ENCODE results near the gene TRABD2A.
"Not testable (repeated sequence)": the region's sequence is repeated elsewhere in the genome, so short reads cannot be mapped to it uniquely, and the experiment has no call there.

The TRABD2A gene

GRCh38 chr2:84880645-84881521 lies at the start of gene TRABD2A:
Gene TRABD2A, minus strand, starts transcription at chr2:84881084. Its CDS starts 45 bp downstream, at chr2:84881039.
- Histone ChIP-seq H3K4me1 (ENCODE audit: insufficient read depth, low read length) (peaks cover 20% of the 10 kb centered on the region), H3K36me3 (ENCODE audit: insufficient read depth, low read length) (no peaks in the 10 kb centered on the region), H3K9me3 (ENCODE audit: low read length) (no peaks in the 10 kb centered on the region), H3K27me3 (ENCODE audit: control insufficient read depth in 1 of 2, insufficient read depth in 2 of 2, low read length in 2 of 2) (peaks cover 23 to 24% of the 10 kb centered on the region in 2 donors), H3K4me3 (ENCODE audit: low read depth in 1 of 2, low read length in 2 of 2) (peak within 1 kb of the TSS; percentile 68 to 71), H3K9ac (ENCODE audit: low read length) (peak within 1 kb of the TSS; percentile 4), H3K27ac (ENCODE audit: low read depth, low read length) (no peak within 1 kb of the TSS)

GRCh38 chr2:84927275-84927627 lies 46.4 kb upstream of the TRABD2A start:
- Histone ChIP-seq H3K4me3 (ENCODE audit: low read depth in 1 of 2, low read length in 2 of 2) (peak overlapping the region in 1 of 2 donors; percentile 74), H3K27ac (ENCODE audit: low read depth, low read length) (no peak overlapping the region), H3K36me3 (ENCODE audit: insufficient read depth, low read length) (no peaks in the 10 kb centered on the region), H3K9ac (ENCODE audit: low read length) (no peak overlapping the region), H3K9me3 (ENCODE audit: low read length) (no peaks in the 10 kb centered on the region), H3K4me1 (ENCODE audit: insufficient read depth, low read length) (peaks cover 5% of the 10 kb centered on the region), H3K27me3 (ENCODE audit: control insufficient read depth in 1 of 2, insufficient read depth in 2 of 2, low read length in 2 of 2) (no peaks in the 10 kb centered on the region)

GRCh38 chr2:84925724-84926376 lies 45.0 kb upstream of the TRABD2A start:
- H3K9ac ChIP-seq (ENCODE audit: low read length): no peak overlapping the region

GRCh38 chr2:84925336-84925723 lies 44.4 kb upstream of the TRABD2A start:
- Histone ChIP-seq H3K4me1 (ENCODE audit: insufficient read depth, low read length) (peaks cover 8% of the 10 kb centered on the region), H3K9ac (ENCODE audit: low read length) (no peak overlapping the region), H3K9me3 (ENCODE audit: low read length) (no peaks in the 10 kb centered on the region), H3K27me3 (ENCODE audit: control insufficient read depth in 1 of 2, insufficient read depth in 2 of 2, low read length in 2 of 2) (no peaks in the 10 kb centered on the region), H3K36me3 (ENCODE audit: insufficient read depth, low read length) (no peaks in the 10 kb centered on the region), H3K27ac (ENCODE audit: low read depth, low read length) (no peak overlapping the region), H3K4me3 (ENCODE audit: low read depth in 1 of 2, low read length in 2 of 2) (peak overlapping the region in 1 of 2 donors; percentile 74)

More at GRCh38 chr2:84925724-84926376, 45.0 kb upstream of the TRABD2A start:
- Histone ChIP-seq H3K4me3 (ENCODE audit: low read depth in 1 of 2, low read length in 2 of 2) (peak overlapping the region in 1 of 2 donors; percentile 74), H3K9me3 (ENCODE audit: low read length) (no peaks in the 10 kb centered on the region), H3K4me1 (ENCODE audit: insufficient read depth, low read length) (peaks cover 5% of the 10 kb centered on the region), H3K27ac (ENCODE audit: low read depth, low read length) (no peak overlapping the region), H3K36me3 (ENCODE audit: insufficient read depth, low read length) (no peaks in the 10 kb centered on the region), H3K27me3 (ENCODE audit: control insufficient read depth in 1 of 2, insufficient read depth in 2 of 2, low read length in 2 of 2) (no peaks in the 10 kb centered on the region)

GRCh38 chr2:84924173-84925106 lies 43.6 kb upstream of the TRABD2A start:
- no peak overlapping the region for H3K9ac ChIP-seq (ENCODE audit: low read length)
- peaks cover 15% of the 10 kb centered on the region for H3K4me1 ChIP-seq (ENCODE audit: insufficient read depth, low read length)
- no peaks in the 10 kb centered on the region for H3K36me3 ChIP-seq (ENCODE audit: insufficient read depth, low read length)
- H3K9me3 ChIP-seq (ENCODE audit: low read length): no peaks in the 10 kb centered on the region
- H3K4me3 ChIP-seq (ENCODE audit: low read depth in 1 of 2, low read length in 2 of 2): no peak overlapping the region
- H3K27me3 ChIP-seq (ENCODE audit: control insufficient read depth in 1 of 2, insufficient read depth in 2 of 2, low read length in 2 of 2): no peaks in the 10 kb centered on the region
- H3K27ac ChIP-seq (ENCODE audit: low read depth, low read length): no peak overlapping the region

GRCh38 chr2:84923009-84923408 lies 42.1 kb upstream of the TRABD2A start:
- no peaks in the 10 kb centered on the region for H3K9me3 ChIP-seq (ENCODE audit: low read length)
- no peak overlapping the region for H3K27ac ChIP-seq (ENCODE audit: low read depth, low read length)
- peaks cover 15% of the 10 kb centered on the region for H3K4me1 ChIP-seq (ENCODE audit: insufficient read depth, low read length)

GRCh38 chr2:84919885-84920580 lies 39.1 kb upstream of the TRABD2A start:
- Histone ChIP-seq H3K27me3 (ENCODE audit: control insufficient read depth in 1 of 2, insufficient read depth in 2 of 2, low read length in 2 of 2) (no peaks in the 10 kb centered on the region), H3K27ac (ENCODE audit: low read depth, low read length) (peak overlapping the region; percentile 16), H3K4me1 (ENCODE audit: insufficient read depth, low read length) (peaks cover 9% of the 10 kb centered on the region), H3K4me3 (ENCODE audit: low read depth in 1 of 2, low read length in 2 of 2) (peak overlapping the region in 1 of 2 donors; percentile 35), H3K9ac (ENCODE audit: low read length) (no peak overlapping the region), H3K9me3 (ENCODE audit: low read length) (no peaks in the 10 kb centered on the region), H3K36me3 (ENCODE audit: insufficient read depth, low read length) (no peaks in the 10 kb centered on the region)

More at GRCh38 chr2:84923009-84923408, 42.1 kb upstream of the TRABD2A start:
- H3K4me3 ChIP-seq (ENCODE audit: low read depth in 1 of 2, low read length in 2 of 2): no peak overlapping the region
- H3K36me3 ChIP-seq (ENCODE audit: insufficient read depth, low read length): no peaks in the 10 kb centered on the region
- H3K9ac ChIP-seq (ENCODE audit: low read length): no peak overlapping the region
- H3K27me3 ChIP-seq (ENCODE audit: control insufficient read depth in 1 of 2, insufficient read depth in 2 of 2, low read length in 2 of 2): no peaks in the 10 kb centered on the region

GRCh38 chr2:84918430-84918829 lies 37.5 kb upstream of the TRABD2A start:
- Histone ChIP-seq H3K4me1 (ENCODE audit: insufficient read depth, low read length) (peaks cover 9% of the 10 kb centered on the region), H3K9ac (ENCODE audit: low read length) (no peak overlapping the region), H3K36me3 (ENCODE audit: insufficient read depth, low read length) (no peaks in the 10 kb centered on the region), H3K27ac (ENCODE audit: low read depth, low read length) (no peak overlapping the region), H3K9me3 (ENCODE audit: low read length) (no peaks in the 10 kb centered on the region), H3K27me3 (ENCODE audit: control insufficient read depth in 1 of 2, insufficient read depth in 2 of 2, low read length in 2 of 2) (no peaks in the 10 kb centered on the region), H3K4me3 (ENCODE audit: low read depth in 1 of 2, low read length in 2 of 2) (no peak overlapping the region)

GRCh38 chr2:84917821-84918220 lies 36.9 kb upstream of the TRABD2A start:
- not testable (repeated sequence) for H3K4me3 ChIP-seq (ENCODE audit: low read depth in 1 of 2, low read length in 2 of 2); H3K36me3 ChIP-seq (ENCODE audit: insufficient read depth, low read length); H3K9me3 ChIP-seq (ENCODE audit: low read length); H3K4me1 ChIP-seq (ENCODE audit: insufficient read depth, low read length); H3K9ac ChIP-seq (ENCODE audit: low read length); H3K27me3 ChIP-seq (ENCODE audit: control insufficient read depth in 1 of 2, insufficient read depth in 2 of 2, low read length in 2 of 2); H3K27ac ChIP-seq (ENCODE audit: low read depth, low read length)

- H3K36me3 ChIP-seq (ENCODE audit: insufficient read depth, low read length); H3K27me3 ChIP-seq (ENCODE audit: control insufficient read depth in 1 of 2, insufficient read depth in 2 of 2, low read length in 2 of 2); H3K9ac ChIP-seq (ENCODE audit: low read length); H3K9me3 ChIP-seq (ENCODE audit: low read length); H3K27ac ChIP-seq (ENCODE audit: low read depth, low read length); H3K4me3 ChIP-seq (ENCODE audit: low read depth in 1 of 2, low read length in 2 of 2); H3K4me1 ChIP-seq (ENCODE audit: insufficient read depth, low read length): not testable (repeated sequence)
These were observed 34.8 kb upstream of the TRABD2A start for GRCh38 chr2:84915675-84916074.
